HTR-8/SVneo (cell line): Measurements from ENCODE around the gene GFOD1.
"Not testable (repeated sequence)": the region's sequence is repeated elsewhere in the genome, so short reads cannot be mapped to it uniquely, and the experiment has no call there.

Experiments
- DNase-seq: peaks from one replicate; pipeline ENCODE4 v3.0.0; 2011; ENCODE audit warnings: low spot score, mixed read lengths; ENCODE audit not compliant: insufficient read length
- FAIRE-seq: peaks from 2 replicates; lab custom pipeline; 2011; peaks lifted over from hg19 to GRCh38; lab: Jason Lieb, UNC

GFOD1 gene

GRCh38 chr6:13391537-13391936 lies 95.9 kb downstream of the GFOD1 start:
- FAIRE-seq (no peak), DNase-seq (no peak)

- FAIRE-seq, result no peak
Observed at GRCh38 chr6:13390658-13391057, 96.7 kb downstream of the GFOD1 start.

DNA sequence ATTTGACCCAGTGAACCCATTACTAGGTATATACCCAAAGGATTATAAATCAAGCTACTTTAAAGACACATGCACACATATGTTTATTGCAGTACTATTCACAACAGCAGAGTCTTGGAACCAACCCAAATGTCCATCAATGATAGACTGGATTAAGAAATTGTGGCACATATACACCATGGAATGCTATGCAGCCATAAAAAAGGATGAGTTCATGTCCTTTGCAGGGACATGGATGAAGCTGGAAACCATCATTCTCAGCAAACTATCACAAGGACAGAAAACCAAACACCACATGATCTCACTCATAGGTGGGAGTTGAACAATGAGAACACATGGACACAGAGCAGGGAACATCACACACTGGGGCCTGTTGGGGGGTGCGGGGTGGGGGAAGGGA lies 98.2 kb downstream of the GFOD1 start:
- not testable (repeated sequence) for FAIRE-seq, DNase-seq

More at GRCh38 chr6:13390658-13391057, 96.7 kb downstream of the GFOD1 start:
- DNase-seq, result no peak

DNA sequence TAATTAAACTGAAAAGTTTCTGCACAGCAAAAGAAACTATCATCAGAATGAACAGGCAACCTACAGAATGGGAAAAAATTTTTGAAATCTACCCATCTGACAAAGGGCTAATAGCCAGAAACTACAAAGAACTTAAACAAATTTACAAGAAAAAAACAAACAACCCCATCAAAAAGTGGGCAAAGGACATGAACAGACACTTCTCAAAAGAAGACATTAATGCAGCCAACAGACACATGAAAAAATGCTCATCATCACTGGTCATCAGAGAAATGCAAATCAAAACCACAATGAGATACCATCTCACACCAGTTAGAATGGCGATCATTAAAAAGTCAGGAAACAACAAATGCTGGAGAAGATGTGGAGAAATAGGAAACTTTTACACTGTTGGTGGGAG lies 98.6 kb downstream of the GFOD1 start:
- FAIRE-seq, DNase-seq: not testable (repeated sequence)

GRCh38 chr6:13384966-13385365 lies 102.4 kb downstream of the GFOD1 start:
- FAIRE-seq, result no peak
- no peak for DNase-seq

- no peak for FAIRE-seq
- DNase-seq, result no peak
Observed at GRCh38 chr6:13384506-13384905, 102.9 kb downstream of the GFOD1 start.

DNA sequence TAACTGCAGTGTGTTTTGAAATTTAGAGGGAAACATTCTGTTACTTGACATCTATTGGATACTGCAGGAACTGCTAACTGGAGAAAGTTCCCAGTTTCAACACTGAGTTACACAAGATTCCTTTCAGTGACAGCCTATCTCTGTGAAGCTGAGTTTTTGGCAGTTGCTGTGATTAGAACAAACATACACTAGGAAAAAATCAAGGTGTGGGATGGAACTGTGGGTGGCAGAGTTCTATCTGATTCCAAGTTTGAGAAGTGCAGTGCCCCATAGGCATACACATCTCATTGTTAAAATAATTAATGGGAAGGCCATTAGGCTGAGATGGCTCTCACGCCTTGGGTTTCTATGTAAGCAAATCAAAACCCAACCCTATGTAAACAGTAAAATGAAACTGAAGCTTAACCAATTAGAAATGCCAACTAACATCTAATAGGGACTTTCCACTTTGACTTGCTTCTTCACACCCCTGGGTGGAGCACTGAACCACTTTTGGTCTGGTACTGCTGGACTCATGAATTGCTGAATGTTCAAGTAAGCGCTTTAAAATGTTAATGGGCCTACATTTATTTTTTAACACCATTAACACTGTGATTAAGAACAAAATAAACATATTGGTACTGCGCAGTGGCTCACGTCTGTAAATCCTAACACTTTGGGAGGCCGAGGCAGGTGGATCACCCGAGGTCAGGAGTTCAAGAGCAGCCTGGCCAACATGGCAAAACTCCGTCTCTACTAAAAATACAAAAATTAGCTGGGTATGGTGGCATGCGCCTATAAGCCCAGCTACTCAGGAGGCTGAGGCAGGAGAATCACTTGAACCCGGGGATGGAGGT lies 103.9 kb downstream of the GFOD1 start:
- FAIRE-seq (no peak), DNase-seq (no peak)

GRCh38 chr6:13380761-13381160 lies 106.6 kb downstream of the GFOD1 start:
- FAIRE-seq (no peak), DNase-seq (no peak)

DNA sequence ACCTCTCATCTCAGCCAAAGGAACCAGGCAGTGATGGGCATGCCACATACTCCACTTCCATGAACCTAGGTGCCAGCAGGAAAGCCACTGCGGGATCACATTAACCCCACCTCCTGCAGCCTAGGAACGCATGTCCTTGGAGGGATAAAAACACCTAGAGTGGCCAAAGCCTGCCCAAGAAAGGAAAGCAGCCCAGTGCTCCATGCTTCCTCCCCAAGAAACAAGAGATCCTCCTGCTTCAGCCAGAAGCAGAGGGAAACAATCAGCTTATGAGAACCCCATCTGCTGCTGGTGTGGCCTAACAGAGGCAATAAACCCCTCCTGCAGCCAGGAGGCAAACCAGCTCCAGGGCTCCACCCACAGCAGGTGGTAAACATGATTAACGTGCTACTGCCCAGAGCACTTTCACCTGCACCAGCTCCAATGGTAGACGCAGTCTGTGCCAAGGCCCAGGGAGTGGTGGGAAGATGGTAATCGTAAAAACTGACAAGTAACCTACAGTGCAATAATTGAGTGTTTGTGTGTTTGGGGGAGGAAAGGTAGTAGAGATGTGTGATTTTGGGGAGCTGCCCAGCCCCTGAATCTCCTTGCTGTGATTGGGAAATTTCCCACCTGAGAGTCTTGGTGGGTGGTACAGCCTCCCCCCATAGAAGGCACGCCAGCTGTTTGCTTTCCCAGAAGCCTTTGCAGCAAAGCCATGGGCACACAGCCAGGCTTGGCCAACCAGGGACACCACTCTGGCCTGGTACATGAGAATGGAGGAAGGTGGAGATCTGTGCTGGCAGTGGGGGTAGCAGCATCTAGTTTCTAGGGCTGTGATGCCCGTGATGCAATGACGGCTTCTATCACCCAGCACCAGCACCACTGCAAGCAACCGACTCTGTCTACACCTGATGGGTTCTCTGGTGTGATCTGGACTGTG lies 108.5 kb downstream of the GFOD1 start:
- FAIRE-seq (no peak), DNase-seq (no peak)

- no peak for FAIRE-seq
- no peak for DNase-seq
Observed at GRCh38 chr6:13377054-13377758, 110.2 kb downstream of the GFOD1 start.

GRCh38 chr6:13375360-13375878 lies 112.0 kb downstream of the GFOD1 start:
- FAIRE-seq (no peak), DNase-seq (no peak)

- FAIRE-seq, result no peak
- no peak for DNase-seq
Observed at GRCh38 chr6:13373919-13374318, 113.5 kb downstream of the GFOD1 start.

GRCh38 chr6:13373488-13373886 lies 113.9 kb downstream of the GFOD1 start:
- FAIRE-seq, result no peak
- DNase-seq, result no peak

GRCh38 chr6:13372688-13373487 lies 114.5 kb downstream of the GFOD1 start:
- DNase-seq (no peak), FAIRE-seq (no peak)

GRCh38 chr6:13372076-13372475 lies 115.3 kb downstream of the GFOD1 start:
- FAIRE-seq (no peak), DNase-seq (no peak)

- FAIRE-seq, result no peak
- DNase-seq, result no peak
Observed at GRCh38 chr6:13371421-13372072, 115.9 kb downstream of the GFOD1 start.

GRCh38 chr6:13370623-13371022 lies 116.8 kb downstream of the GFOD1 start:
- no peak for FAIRE-seq

DNA sequence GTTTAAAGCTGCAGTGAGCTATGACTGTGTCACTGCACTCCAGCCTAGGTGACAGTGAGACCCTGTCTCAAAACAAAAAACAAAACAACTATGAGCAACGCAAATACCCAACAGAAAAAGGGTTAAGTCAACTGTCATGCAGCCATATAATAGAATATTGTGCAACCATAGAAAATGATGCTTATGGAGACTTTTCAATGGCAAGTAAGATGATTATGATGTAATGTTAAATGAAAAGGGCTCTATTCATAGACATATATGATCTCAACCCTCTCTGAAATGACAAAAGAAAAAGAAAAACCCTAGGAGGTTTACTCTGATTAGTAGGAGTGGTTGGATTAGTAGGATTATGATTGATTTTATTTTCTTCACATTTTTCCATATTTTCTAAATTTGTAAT lies 117.8 kb downstream of the GFOD1 start:
- DNase-seq (no peak), FAIRE-seq (no peak)

More at GRCh38 chr6:13370623-13371022, 116.8 kb downstream of the GFOD1 start:
- no peak for DNase-seq

DNA sequence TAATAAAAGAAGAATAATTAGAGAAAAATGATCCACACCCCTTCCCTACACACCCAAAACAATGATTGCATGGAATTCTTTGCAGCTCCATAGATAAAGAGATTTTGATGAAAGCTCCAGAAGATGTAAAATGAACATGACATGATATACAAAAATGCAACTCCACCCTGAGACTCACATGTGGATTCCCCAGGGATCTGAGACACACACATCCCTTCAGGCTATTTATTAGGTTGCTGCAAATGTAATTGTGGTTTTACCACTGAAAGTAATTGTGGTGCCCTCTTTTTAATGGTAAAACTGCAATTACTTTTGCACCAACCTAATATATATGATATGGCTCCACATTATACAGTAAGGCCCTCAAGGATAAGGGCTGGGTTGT lies 118.7 kb downstream of the GFOD1 start:
- FAIRE-seq (no peak), DNase-seq (no peak)
